ENCODE data around the gene JKAMP.
"Not testable (repeated sequence)": the region's sequence is repeated elsewhere in the genome, so short reads cannot be mapped to it uniquely, and the experiment has no call there.

JKAMP gene

GRCh38 chr14:59439256-59439965 is 44.9 kb upstream of the JKAMP start:
- H3K9ac ChIP-seq (ENCODE audit: low read length): no peak overlapping the region
- H3K36me3 ChIP-seq (replicated peaks; ENCODE audit: low read depth, low read length): no peaks in the 10 kb centered on the region
- H3K4me1 ChIP-seq (ENCODE audit: low read length): peaks cover 15% of the 10 kb centered on the region
- H3K4me2 ChIP-seq (ENCODE audit: low read length): no peak overlapping the region
- H3K79me2 ChIP-seq (ENCODE audit: low read length): no peaks in the 10 kb centered on the region
- no peak overlapping the region for H3K27ac ChIP-seq (ENCODE audit: low read length)
- H2AFZ ChIP-seq (ENCODE audit: low read depth, low read length): no peak overlapping the region
- H3K9me3 ChIP-seq (ENCODE audit: insufficient read depth, low read length): no peaks in the 10 kb centered on the region
- H4K20me1 ChIP-seq (ENCODE audit: insufficient read depth, low read length): no peaks in the 10 kb centered on the region
- H3K4me3 ChIP-seq (ENCODE audit: low read length): no peak overlapping the region
- no peak for TF ChIP-seq EZH2phosphoT487 (IDR thresholded peaks at IDR 0.05; ENCODE audit: low read depth)
- TF ChIP-seq, protein P1, sequence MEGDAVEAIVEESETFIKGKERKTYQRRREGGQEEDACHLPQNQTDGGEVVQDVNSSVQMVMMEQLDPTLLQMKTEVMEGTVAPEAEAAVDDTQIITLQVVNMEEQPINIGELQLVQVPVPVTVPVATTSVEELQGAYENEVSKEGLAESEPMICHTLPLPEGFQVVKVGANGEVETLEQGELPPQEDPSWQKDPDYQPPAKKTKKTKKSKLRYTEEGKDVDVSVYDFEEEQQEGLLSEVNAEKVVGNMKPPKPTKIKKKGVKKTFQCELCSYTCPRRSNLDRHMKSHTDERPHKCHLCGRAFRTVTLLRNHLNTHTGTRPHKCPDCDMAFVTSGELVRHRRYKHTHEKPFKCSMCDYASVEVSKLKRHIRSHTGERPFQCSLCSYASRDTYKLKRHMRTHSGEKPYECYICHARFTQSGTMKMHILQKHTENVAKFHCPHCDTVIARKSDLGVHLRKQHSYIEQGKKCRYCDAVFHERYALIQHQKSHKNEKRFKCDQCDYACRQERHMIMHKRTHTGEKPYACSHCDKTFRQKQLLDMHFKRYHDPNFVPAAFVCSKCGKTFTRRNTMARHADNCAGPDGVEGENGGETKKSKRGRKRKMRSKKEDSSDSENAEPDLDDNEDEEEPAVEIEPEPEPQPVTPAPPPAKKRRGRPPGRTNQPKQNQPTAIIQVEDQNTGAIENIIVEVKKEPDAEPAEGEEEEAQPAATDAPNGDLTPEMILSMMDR (IDR thresholded peaks at IDR 0.05; ENCODE audit: low read depth, low read length): no peak
- H3K27me3 ChIP-seq (ENCODE audit: low read depth, low read length): no peaks in the 10 kb centered on the region

GRCh38 chr14:59448673-59449072 is 35.6 kb upstream of the JKAMP start:
- not testable (repeated sequence) for H3K36me3 ChIP-seq (replicated peaks; ENCODE audit: low read depth, low read length); H2AFZ ChIP-seq (ENCODE audit: low read depth, low read length); H3K9me3 ChIP-seq (ENCODE audit: insufficient read depth, low read length); H3K9ac ChIP-seq (ENCODE audit: low read length); H3K4me1 ChIP-seq (ENCODE audit: low read length); H3K4me2 ChIP-seq (ENCODE audit: low read length); H3K79me2 ChIP-seq (ENCODE audit: low read length); H4K20me1 ChIP-seq (ENCODE audit: insufficient read depth, low read length); H3K4me3 ChIP-seq (ENCODE audit: low read length); H3K27ac ChIP-seq (ENCODE audit: low read length); H3K27me3 ChIP-seq (ENCODE audit: low read depth, low read length)

GRCh38 chr14:59450716-59451115 is 33.6 kb upstream of the JKAMP start:
- Histone ChIP-seq H3K4me1 (ENCODE audit: low read length) (no peaks in the 10 kb centered on the region), H3K4me3 (ENCODE audit: low read length) (no peak overlapping the region), H3K9ac (ENCODE audit: low read length) (no peak overlapping the region), H3K9me3 (ENCODE audit: insufficient read depth, low read length) (no peaks in the 10 kb centered on the region), H3K27me3 (ENCODE audit: low read depth, low read length) (no peaks in the 10 kb centered on the region), H3K79me2 (ENCODE audit: low read length) (no peaks in the 10 kb centered on the region), H3K27ac (ENCODE audit: low read length) (no peak overlapping the region), H3K4me2 (ENCODE audit: low read length) (no peak overlapping the region), H3K36me3 (replicated peaks; ENCODE audit: low read depth, low read length) (peaks cover 2% of the 10 kb centered on the region), H4K20me1 (ENCODE audit: insufficient read depth, low read length) (no peaks in the 10 kb centered on the region), H2AFZ (ENCODE audit: low read depth, low read length) (no peak overlapping the region)
- TF ChIP-seq, protein P1 (IDR thresholded peaks at IDR 0.05; ENCODE audit: low read depth, low read length): no peak
- no peak for TF ChIP-seq EZH2phosphoT487 (IDR thresholded peaks at IDR 0.05; ENCODE audit: low read depth)

- TF ChIP-seq, protein P1 (IDR thresholded peaks at IDR 0.05; ENCODE audit: low read depth, low read length): no peak
- TF ChIP-seq EZH2phosphoT487 (IDR thresholded peaks at IDR 0.05; ENCODE audit: low read depth): no peak
- peaks cover 6% of the 10 kb centered on the region for H3K36me3 ChIP-seq (replicated peaks; ENCODE audit: low read depth, low read length)
- no peaks in the 10 kb centered on the region for H3K79me2 ChIP-seq (ENCODE audit: low read length)
- no peak overlapping the region for H3K4me2 ChIP-seq (ENCODE audit: low read length)
- H3K9ac ChIP-seq (ENCODE audit: low read length): no peak overlapping the region
- no peaks in the 10 kb centered on the region for H3K4me1 ChIP-seq (ENCODE audit: low read length)
- no peak overlapping the region for H2AFZ ChIP-seq (ENCODE audit: low read depth, low read length)
- H4K20me1 ChIP-seq (ENCODE audit: insufficient read depth, low read length): no peaks in the 10 kb centered on the region
- no peaks in the 10 kb centered on the region for H3K9me3 ChIP-seq (ENCODE audit: insufficient read depth, low read length)
- no peak overlapping the region for H3K4me3 ChIP-seq (ENCODE audit: low read length)
- H3K27me3 ChIP-seq (ENCODE audit: low read depth, low read length): no peaks in the 10 kb centered on the region
- H3K27ac ChIP-seq (ENCODE audit: low read length): no peak overlapping the region
Measured at GRCh38 chr14:59451849-59452248, 32.5 kb upstream of the JKAMP start.
